ENCODE data around the gene CACNA1G.
A peak's percentile ranks its signal among the peaks of the same experiment; 100 is the strongest.

CACNA1G gene

DNA sequence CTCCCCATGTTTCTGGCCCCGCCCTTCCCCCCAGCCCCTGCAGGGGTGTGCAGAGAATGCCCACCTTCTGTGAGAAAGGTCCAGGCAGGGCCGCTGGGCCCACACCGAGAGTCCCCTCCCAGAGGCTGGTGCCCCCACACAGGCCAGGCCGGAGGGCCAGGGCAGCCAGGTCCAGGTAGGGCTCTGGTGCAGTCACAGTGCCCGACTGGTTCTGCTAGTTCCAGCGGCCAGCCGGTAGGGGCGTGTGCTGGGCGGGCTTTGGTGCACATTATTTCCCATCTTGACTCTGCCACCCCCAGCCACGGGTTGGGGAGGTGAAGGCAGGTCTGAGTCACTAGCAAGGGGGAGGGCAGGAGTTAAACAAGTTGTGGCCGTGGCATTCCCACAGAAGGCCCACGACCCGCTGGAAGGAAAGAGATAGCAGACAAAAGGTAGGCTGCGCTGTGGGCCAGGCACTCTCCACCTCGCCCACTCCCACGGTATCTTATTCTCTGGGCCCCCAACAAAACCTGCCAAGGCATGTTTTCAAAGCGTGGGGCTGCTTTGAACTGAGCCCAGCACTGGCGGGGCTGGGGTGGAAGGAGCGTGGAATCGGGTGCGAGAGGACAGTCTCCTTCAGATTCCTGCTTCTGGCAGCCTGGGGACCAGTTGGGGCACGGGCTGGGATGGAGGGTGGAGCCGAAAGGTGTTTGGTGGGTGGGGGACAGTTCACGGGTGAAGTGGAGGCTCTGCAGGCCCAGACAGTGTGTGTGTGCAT lies 26.1 kb upstream of the CACNA1G start:
- no peak for DNase-seq

DNA sequence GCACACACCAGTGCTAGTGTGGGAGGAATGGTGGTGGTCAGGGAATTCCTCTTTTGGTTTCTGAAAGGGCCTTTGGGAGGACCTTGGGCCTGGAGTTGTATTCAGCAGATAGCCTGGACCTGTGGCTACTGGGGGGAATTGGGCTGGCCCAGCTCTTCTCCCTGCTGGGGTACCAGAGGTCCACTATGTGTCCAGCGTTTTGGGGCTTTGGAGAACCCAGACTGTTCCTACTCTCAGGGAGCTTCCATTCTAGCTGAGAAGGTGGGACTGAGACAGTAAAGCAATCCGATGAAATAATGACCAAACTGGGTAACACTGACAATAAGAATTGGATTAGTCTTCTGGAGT lies 25.6 kb upstream of the CACNA1G start:
- DNase-seq: no peak

DNA sequence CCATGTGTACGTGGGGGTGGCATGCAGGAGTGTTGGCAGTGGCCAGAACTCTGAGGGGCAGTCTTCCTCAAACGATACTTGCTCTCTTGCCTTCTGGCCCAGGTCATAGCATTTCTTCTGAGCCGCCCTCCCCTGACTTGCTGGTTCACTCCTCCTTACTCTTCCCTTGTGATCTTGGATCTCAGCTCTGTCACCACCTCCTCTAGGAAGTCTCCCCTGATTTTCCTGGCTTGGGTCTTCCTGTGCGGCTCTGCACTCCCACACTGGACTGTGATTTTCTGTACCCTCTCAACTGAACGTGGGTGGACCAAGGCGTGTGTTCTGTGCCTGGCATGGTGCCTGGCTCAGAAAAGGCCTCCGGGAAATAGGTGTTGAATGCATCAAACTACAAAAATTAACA lies 25.1 kb upstream of the CACNA1G start:
- DNase-seq: no peak

DNA sequence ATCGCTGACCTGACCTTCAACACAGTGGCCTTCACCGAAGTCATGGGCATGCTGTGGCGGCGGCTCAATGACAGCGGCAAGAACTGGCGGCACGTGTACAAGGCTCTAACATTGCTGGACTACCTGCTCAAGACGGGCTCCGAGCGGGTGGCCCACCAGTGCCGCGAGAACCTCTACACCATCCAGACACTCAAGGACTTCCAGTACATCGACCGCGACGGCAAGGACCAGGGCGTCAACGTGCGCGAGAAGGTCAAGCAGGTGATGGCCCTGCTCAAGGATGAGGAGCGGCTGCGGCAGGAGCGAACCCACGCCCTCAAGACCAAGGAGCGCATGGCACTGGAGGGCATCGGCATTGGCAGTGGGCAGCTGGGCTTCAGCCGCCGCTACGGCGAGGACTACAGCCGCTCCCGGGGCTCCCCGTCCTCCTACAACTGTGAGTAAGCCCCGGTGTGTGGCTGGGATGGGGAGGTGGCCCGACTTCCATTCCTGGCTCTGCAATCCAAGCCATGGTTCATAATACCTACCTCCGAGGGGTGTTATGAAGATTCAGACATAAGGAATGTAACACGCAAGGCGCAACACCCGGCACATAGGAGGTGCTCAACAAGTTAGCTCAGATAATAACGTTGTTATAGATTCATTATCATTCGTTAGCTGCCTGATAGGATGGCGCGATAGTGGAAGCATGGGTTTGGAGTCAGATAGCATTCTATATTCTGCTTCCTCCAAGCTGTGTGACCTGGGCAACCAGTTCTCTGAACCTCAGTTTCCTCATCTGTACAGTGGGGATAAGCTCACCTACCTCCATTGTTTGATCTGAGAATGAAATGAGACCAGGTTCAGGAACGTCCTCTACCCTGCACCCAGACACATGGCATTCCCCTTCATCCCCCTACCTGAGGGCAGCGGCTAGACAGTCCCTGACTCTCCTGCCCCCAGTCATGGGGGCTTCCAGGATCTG lies 23.6 kb upstream of the CACNA1G start:
- no peak for DNase-seq

DNA sequence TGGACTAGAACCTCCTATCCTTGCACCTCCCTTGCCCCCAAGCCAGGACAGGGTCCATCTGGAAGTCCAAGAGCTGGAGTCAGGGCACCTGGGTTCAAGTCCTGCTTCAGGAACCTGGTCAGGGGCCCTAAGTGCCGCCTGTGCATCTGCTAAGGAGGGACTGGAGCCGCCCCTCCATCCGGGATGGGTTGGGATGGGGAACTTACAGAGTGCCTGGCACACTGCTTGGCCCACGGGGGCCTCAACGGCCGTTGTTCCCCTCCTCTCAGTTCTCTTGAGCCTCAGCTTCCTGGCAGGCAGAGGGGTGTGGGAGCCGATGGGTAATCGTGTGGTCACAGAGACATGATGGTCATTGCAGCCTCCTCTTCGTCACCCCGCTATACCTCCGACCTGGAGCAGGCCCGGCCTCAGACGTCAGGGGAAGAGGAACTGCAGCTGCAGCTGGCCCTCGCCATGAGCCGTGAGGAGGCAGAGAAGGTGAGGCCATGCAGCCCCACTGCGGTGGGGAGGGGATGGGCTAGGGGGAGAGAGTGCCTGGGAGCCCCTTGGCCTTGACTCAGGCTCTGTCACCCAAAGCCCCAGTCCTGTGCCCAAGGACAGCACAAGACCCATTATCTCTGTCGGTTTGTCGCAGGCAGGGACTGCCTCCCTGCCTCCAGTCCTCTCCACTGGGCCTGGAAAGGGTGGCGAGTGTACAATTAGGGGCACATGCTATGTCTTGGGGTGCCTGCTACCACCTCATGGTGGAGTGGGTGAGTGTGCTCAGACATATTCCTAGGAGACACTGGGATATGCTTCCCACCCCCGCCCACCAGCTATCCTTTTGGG lies 22.6 kb upstream of the CACNA1G start:
- DNase-seq: no peak

DNA sequence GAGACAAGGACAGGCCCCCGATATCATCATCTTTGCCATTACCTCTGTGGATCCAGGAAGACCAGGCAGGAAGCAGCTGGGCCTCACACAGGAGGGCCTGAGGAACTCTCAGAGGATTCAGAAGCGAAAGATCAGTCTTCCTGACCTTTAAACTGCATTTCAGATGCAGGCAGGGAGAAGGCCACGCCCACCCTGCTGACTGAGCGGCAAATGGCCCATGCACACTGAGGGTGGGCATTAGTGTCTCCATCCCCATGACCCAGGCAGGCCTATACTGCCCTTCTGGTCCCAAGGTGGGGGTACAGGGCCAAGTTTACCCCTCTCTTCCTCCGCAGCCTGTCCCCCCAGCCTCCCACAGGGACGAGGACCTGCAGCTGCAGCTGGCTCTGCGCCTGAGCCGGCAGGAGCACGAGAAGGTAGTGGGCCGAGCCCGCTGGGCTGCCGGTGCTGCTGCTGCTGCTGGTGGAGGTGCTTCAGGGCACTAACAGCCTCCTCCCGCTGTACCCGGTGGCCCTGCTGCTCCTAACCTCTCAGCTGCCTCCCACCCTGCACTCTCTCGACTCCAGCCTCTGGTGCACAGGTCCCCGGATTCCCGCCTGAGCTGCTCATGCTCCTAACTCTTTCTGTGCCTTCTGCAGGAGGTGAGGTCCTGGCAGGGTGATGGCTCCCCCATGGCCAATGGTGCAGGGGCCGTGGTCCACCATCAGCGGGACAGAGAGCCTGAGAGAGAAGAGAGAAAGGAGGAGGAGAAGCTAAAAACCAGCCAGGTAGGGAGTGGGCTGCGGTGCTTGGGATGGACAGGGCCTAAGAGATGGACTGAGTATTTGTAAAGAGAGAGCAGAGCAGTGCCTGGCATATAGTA lies 21.7 kb upstream of the CACNA1G start:
- DNase-seq: no peak

DNA sequence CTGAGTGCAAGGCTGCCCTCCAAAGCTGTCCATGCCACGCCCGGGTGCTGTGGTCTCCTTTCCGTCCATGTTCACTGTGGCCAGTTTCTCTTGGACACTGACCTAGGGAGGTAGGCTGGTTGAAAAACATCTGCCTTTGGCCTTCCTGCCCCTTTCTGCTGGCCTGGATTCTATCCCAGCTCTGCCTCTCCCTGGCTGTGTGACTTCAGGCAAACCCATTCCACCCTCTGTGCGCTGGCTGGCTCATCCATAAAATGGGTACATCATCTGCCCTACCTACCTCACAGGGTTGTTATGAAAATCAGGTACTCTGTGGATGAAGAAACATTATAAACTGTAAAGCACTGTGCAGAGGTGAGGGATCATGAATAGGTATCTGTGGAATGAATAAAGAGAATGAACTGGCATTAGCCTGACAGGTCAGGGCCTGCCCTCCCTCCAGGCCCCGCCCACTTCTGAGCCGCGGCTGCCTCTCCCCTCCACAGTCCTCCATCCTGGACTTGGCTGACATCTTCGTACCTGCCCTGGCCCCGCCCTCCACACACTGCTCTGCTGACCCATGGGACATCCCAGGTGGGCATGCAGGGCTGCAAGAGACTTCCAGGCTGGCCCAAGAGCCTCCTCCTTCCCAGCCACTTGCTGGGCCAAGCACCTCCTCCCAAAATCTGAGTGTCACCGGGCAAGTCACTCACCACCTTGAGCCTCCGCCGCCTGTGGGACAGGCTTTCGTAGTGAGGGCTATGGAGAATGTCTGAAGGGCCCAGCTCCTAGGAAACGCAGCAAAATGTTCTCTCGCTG lies 20.6 kb upstream of the CACNA1G start:
- DNase-seq: no peak

DNA sequence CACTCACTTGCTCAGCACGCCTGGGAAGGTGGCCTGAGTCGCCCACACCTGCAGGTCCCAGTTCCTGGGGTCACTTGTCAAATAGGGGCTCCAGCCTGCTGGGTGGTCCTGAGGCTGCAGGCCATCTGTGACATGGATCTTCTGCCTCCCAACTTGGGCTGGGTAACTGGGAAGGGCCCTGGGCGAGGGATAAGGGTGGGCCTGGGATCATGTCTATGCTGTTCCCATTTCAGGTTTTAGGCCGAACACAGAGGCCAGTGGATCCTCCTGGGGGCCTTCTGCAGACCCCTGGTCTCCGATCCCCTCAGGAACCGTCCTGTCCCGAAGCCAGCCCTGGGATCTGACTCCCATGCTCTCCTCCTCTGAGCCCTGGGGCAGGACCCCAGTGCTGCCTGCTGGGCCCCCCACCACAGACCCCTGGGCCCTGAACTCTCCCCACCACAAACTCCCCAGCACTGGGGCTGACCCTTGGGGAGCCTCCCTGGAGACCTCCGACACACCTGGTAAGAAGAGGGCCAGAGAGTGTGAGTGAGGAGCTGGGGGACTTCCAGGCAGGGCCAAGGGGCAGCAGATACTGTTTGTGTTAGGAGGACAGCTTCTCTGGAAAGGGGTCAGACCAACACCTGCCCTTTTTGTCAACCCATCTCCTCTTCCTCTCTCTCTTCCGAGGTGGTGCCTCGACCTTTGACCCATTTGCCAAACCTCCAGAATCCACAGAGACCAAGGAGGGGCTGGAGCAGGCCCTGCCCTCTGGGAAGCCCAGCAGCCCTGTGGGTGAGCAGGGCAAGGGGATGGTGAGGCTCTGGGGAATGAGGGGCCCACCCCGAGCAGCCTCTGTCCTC lies 19.7 kb upstream of the CACNA1G start:
- DNase-seq: no peak

DNA sequence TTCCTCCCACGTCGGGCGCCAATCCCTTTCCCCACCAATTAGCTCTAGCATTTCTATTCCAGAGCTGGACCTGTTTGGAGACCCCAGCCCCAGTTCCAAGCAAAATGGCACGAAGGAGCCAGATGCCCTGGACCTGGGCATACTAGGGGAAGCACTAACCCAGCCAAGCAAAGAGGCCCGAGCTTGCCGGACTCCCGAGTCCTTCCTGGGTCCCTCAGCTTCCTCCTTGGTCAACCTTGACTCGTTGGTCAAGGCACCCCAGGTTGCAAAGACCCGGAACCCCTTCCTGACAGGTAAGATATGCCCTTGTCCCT lies 19.2 kb upstream of the CACNA1G start:
- DNase-seq: no peak

DNA sequence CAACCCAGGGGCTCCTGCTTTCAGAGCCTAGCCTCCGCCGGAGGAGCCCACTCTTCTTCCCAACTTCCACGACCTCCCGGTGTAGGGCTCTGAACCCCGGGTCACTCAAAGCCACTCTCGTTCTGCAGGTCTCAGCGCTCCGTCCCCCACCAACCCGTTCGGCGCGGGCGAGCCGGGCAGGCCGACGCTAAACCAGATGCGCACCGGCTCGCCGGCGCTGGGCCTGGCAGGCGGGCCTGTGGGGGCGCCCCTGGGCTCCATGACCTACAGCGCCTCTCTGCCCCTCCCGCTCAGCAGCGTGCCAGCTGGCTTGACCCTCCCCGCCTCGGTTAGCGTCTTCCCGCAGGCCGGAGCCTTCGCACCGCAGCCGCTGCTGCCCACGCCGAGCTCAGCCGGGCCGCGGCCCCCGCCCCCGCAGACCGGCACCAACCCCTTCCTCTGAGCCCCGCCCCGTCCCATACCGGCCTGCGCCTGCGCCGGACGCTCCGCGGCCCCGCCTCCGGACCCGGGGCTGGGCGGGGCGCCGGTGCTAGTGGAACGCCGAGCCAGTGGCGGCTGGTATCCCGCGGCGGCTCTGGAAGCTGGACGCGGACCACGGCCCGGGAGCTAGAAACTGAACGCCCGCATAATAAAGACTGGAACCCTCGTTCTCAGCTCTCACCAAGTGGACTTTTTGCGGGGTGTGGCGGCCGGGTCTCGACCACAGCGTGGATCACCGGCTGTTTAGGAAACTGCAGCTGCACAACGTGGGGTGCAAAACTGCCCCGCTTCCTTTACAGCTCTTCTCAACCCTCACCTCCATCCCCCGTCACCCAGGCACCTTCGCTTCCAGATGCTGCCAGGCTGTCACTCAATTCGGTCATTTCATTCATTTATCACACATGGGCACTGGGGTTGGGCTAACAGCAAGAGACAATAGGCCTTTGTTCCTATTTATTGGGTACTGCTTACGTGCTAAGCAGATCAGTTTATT lies 18.5 kb upstream of the CACNA1G start:
- DNase-seq: peak; percentile 33 to 76 (median 55)

DNA sequence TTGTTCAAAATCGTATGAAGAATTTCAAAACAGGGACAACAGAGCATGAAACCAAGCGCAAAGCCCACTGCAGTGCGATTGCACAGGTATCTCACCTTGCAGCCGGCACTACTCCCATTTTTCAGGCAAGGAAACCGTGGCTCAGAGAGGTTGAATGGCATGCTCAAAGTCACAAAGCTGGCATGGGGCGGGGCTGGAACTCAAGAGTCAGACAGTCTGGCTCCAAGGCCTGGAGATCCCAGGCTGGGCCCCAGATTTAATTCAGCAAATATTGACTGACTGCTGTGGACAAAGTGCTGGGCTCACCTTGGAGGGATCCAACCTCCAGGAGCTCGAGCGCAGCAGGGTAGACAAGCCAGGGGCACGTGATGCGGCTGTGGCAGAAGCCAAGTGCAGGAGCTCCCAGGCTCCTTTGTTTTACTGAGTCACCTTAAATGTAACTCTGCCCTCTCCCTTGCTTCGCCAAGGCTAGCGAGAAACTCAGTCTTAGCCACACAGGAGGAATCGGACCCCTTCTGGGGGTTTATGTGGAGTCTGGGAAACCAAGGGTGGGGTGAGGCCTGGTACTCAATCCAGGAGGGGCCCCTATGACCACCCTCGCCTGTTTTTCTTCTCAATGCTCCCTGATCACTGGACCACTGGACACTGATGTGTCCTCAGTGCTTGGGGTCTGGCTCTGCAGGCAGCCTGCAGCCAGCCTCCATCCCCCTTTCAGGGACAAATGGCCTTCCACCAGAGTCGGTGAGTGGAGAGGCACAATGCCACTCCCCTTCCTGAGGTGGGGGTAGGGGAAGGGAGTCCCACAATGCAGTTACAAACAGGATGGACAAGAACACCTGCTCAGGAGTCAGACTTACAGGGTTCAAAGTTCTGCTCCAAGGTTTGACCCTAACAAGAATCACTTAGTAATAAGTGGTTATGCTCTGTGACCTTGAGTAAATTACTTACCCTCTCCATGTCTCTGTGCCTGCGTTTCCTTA lies 17.4 kb upstream of the CACNA1G start:
- no peak for DNase-seq

DNA sequence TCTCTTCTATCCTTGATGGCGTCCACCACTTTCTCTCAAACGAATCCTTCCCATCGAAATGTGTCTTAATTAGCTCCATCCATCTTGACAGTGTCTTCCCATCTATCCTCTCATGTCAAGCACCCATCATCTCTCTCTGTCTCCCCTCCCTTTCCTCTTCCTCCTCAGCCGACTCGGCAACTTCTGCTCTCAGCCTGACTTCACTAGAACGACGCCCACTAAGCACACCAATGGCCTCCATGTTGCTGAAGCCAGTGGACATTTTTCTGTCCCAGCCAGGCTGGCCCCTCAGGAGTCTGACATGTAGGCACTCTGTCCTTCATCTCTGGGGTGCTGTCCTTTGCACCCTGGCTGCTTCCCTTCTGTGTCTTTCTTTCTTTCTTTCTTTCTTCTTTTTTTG lies 16.0 kb upstream of the CACNA1G start:
- DNase-seq: no peak

DNA sequence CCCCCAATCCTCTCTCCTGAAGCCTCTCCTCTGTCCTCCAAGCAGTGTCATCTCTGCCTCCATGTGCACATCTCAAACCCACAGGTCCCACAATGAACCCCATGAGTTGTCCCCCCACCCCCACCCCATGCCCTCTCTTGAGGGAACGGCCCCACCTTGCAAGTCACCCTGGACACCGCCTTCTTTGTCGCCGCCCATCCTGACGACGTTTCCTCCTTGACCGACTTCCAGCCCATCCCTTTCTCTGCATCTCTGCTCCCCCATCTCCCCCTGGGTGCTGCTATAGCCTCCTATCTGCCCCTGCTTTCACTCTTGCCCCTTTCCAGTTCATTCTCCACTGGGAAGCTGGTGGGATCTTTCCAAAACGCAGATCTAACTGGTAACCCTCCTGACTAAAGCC lies 15.2 kb upstream of the CACNA1G start:
- DNase-seq: no peak

DNA sequence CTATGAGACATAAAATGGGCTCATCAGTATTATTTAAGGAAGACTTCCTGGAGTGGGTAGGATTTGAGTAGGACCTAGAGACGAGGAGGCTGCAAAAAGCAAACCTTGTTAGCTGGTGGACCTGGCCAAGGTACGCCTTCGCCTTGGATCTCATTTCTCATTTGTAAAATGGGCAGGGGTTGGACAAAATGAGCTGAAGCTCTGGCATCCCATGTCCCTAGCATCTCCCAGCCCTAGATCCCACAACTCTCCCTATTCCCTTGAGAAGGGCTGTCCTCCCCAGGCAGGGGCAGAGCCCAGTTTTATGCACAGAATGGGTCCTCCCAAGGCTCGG lies 13.8 kb upstream of the CACNA1G start:
- DNase-seq: no peak

DNA sequence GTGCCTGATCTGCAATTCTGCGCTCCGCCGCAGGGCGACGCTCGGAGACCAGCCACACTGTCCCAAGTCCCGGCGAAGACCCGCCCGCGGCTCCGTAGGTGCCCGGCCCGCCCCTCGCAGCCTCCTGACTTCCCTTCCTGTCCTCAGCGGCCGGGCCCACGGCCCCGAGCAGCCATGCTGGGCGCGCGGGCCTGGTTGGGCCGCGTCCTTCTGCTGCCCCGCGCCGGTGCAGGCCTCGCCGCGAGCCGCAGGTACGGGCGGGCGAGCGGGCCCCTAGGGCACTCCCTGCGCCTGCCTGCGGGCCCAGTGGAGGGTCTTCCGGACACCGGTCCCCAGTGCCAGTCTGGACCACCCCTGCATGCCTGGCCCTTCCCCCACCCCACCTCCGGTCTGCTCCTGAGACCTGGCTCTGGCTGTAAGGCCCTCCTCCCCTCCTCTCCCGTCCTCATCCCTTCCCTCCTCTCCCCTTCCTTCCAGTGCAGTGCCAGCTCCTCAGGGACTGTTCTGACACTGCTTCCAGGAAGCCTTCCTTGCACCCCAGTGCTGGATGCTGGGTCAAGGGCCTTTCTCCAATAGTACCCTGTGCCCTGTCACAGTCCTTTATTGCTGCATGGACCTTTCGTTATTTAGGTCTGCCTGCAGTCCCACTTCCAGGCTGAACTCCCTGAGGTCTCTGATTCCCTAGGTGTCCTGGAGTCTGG lies 13.3 kb upstream of the CACNA1G start, which contains the start of gene SPATA20:
Gene SPATA20, plus strand, starts transcription at position 140 of the 701 bp plus-strand sequence. Its CDS starts 35 bp downstream, at position 175.
- DNase-seq: peak; percentile 45 to 77 (median 71)

DNA sequence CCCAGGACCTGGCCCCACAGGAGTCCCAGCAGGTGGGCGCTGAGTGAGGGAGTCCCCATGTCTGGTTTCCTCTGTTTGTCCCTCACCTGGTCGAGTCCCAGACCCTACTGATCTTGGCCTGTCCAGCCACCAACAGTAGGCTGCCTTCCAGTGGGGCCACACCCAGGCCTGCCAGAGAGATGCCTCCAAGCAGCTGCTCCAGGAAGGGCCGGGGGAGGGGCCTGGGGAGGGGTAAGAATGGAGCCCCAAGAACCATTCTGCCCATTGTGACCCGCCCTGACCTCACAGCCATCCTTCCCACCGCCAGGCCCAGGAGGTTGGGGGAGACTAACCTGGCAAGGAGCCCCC lies 12.8 kb upstream of the CACNA1G start:
- DNase-seq: no peak

DNA sequence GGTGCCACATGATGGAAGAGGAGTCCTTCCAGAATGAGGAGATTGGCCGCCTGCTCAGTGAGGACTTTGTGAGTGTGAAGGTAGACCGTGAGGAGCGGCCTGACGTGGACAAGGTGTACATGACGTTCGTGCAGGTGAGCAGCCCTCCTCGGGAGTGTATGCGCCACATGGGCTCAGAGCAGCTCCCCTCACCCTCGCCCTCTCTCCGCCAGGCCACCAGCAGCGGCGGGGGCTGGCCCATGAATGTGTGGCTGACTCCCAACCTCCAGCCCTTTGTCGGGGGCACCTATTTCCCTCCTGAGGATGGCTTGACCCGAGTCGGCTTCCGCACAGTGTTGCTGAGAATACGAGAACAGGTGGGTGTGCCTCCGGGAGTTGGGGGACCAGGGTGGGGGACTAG lies 11.7 kb upstream of the CACNA1G start:
- no peak for DNase-seq

All from activated naive CD4-positive, alpha-beta T cell (primary cell).